Endometrium (tissue), 2 donors: ENCODE data around the gene RHOF.

Source experiments
- FAIRE-seq: peaks from 2 replicates; lab custom pipeline; 2012; peaks lifted over from hg19 to GRCh38; lab: Jason Lieb, UNC
- donor health status: control.
- donor health status: control.

RHOF gene

DNA sequence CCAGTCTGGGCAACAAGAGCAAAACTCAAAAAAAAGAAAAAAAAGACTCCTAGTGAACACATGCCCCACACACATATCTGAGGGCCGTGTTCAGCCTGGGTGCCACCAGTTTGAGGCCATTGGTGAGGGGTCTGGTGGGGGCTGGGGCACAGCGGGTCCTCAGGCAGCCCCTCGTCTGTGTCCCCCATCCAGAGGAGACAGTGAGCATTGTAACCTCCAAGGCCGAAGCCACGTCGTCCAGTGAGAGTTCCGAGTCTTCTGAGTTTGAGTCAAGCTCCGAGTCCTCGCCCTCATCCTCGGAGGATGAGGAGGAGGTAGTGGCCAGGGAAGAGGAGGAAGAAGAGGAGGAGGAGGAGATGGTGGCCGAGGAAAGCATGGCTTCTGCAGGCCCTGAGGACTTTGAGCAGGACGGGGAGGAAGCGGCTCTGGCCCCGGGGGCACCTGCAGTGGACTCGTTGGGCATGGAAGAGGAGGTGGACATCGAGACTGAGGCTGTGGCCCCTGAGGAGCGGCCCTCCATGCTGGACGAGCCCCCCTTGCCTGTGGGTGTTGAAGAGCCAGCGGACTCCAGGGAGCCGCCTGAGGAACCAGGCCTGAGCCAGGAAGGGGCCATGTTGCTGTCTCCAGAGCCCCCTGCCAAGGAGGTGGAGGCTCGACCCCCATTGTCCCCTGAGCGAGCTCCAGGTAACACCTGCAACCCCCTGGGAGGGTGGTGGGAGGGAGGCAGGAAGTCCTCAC, 25.9 kb upstream of the RHOF start:
- FAIRE-seq, result no peak

DNA sequence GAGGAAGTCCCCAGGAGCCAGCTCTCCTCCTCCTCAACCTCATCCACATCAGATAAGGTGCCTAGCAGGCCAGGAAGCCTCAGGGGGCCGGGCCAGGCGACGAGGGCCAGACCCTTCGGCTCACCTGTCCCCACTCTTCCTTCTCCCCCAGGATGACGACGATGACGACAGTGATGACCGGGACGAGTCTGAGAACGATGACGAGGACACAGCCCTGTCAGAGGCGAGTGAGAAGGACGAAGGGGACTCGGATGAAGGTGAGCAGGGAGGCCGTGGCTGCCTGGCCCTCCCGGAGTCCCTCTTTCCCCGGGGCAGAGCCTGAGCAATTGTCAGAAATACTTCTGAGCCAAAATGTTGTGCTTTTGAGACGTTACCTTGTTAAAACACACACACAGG, 24.2 kb upstream of the RHOF start:
- no peak for FAIRE-seq

DNA sequence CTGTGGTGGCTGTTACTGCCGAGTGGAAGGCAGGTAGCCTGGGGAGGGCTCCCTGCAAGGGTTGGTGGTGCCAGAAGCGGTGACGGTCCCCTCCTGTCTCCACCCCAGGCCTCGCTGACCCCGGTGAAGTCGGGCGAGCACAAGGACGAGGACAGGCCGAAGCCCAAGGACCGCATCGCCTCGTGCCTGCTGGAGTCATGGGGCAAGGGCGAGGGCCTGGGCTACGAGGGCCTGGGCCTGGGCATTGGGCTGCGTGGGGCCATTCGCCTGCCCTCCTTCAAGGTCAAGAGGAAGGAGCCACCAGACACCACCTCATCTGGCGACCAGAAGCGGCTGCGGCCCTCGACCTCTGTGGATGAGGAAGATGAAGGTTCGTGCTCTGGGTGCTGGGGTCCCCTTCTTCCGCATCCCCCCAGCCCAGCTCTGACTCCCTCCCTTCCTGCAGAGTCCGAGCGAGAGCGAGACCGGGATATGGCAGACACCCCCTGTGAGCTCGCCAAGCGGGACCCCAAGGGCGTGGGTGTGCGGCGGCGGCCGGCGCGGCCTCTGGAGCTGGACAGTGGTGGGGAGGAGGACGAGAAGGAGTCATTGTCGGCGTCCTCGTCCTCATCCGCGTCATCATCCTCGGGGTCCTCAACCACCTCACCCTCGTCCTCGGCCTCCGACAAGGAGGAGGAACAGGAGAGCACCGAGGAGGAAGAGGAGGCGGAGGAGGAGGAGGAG, 23.6 kb upstream of the RHOF start:
- no peak for FAIRE-seq

DNA sequence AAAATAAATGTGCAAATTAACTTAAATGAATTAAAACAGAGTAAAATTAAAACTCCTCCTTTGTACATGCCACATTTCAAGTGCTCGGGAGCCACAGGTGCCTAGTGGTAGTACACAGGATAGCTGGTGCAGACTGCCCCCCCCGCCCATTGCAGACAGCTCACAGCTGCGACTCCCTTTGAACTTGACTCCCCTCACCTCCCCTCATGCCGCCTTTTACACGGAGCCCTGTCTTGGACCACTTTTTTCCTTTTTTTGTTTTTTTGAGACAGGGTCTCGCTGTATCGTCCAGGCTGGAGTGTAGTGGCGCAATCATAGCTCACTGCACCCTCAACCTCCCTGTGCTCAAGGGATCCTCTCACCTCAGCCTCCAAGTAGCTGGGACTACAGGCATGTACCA, 21.8 kb upstream of the RHOF start:
- FAIRE-seq, result no peak

DNA sequence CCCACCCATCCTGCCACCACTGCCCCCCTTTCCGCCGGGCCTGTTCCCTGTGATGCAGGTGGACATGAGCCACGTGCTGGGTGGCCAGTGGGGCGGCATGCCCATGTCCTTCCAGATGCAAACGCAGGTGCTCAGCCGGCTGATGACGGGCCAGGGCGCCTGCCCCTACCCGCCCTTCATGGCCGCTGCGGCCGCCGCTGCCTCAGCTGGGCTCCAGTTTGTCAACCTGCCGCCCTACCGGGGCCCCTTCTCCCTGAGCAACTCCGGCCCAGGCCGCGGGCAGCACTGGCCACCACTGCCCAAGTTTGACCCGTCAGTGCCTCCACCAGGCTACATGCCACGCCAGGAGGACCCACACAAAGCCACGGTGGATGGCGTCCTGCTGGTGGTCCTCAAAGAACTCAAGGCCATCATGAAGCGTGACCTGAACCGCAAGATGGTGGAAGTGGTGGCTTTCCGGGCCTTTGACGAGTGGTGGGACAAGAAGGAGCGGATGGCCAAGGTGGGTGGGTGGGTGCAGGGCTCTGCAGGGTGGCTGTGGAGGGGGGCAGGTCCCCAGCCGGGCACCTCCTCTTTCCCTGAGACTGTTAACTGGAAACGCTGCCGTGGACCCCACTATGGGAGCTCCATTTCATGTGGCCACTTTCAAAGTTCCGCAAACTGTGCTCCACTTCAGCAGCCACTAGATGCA, 21.1 kb upstream of the RHOF start:
- FAIRE-seq, result no peak

DNA sequence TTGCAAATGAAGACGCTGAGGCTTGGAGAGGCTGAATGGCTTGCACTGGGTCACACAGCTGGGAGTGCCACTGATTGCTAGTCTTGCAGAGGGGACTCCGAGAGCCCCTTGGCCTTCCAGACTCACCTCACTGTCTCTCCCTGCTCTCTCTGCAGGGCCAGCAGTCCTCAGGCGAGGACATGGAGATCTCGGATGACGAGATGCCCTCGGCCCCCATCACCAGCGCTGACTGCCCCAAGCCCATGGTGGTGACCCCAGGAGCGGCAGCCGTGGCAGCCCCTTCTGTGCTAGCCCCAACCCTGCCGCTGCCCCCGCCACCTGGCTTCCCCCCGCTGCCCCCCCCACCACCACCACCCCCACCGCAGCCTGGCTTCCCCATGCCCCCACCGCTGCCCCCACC, 20.5 kb upstream of the RHOF start:
- FAIRE-seq, result no peak

DNA sequence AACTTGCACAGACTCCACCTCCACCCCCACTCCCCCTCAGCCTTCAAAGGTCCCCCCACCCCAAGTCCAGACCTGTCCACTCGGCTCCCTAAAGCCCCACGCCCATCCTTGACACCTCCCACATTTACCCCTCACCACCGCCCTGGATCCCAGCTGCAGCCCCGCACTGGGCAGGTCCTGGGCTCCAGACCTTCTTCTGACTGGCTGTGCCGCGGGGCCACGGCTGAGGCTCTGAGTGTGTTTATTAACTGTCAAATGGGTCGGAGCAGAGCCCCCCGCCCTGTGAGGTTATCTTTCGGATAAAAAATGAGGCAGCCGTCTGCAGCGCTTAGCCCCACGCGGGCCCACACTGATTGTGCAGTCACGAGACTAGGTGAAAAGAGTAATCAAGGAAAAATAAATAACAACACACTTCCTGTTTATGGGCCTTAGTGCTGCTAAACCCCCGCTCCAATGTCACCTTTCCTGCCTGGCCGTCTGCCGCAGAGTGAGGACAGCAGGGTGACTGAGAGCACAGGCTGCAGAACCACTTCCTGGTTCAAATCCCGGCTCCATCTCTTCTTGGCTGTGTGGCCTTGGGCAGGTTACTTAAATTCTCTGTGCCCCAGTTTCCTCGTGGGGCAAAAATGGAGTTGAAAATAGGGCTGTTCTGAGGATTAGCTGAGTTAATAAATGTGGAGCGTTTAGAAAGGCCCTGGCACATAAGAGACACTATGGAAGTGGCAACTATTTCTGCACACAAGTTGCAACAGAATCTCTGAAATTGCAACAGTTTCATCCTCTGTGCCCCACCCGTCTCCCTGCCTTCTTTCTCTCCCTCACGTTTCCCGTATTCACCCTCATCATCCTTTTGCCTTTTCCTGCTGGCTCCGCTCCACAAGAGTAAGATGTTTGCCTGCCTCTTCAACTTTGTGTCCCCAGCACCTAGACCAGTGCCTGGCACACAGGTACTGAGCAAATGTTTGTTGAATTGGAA, 19.7 kb upstream of the RHOF start:
- no peak for FAIRE-seq

DNA sequence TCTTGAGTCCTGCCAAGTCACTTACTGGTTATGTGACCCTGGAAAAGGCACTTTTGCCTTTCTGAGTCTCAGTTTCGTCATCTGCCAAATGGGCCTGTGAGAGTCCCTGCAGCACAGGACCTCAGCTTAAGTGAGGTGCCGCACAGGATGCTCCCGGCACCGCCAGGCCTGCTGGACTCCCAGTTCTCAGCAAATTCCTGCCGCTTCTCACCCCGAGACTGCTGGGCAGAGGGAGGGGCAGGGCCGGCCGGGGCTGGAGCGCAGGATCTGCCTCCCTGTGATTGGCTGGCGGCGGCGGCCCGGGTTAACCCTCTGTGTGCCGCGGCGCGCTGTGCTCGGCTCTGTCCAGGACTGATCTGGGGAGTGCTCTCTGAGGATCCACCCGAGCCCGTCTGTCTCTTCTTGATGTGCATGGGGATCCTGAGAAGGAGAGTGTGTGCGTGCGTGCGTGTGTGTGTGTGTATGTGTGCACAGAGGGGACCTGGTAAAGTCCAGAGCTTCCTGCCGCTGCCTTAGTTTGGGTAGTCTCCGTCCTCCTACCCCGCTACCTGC, 18.9 kb upstream of the RHOF start:
- no peak for FAIRE-seq

DNA sequence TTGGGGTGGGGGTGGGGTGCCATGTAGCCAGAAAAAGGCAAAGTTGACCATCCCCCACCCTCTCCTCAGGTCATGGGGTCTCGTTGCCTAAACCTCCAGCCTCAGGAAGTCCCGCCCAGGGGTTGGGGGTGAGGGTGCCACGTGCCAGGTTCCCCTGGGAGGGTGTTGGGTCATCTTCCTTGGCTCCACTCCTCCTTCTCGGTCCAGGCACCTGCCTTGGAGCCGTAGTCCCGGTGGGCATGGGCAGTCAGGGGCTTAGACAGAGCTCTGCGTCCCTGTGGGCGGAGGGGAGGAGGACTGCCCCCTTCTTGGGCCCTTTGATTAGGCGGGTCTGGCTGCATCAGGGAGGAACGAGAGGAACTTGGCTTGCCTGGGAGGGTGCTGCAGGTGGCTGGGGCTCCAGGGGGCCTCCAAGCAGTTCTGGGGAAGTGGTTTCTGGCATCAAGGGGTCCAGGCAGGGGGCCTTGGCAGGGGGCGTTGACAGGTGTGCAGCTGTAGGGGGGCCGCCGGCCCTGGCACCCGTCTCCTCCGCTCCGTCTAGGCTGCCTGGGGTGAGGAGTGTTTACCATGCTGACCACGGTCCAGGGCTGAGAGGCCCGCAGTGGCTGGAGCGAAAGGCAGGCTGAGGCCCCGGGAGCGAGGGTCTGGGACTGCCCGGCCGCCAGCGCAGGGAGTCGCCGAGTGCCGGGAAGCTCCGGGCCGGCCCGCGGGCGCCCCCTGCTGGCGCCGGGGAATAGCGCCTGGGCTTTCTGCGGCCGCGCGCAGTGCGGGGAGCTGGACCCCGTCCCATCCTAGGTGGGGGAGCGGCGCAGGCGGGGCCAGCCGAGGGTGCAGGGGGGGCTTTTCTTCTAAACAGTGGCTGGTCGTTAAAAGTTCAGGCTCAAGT, 18.2 kb upstream of the RHOF start:
- no peak for FAIRE-seq

DNA sequence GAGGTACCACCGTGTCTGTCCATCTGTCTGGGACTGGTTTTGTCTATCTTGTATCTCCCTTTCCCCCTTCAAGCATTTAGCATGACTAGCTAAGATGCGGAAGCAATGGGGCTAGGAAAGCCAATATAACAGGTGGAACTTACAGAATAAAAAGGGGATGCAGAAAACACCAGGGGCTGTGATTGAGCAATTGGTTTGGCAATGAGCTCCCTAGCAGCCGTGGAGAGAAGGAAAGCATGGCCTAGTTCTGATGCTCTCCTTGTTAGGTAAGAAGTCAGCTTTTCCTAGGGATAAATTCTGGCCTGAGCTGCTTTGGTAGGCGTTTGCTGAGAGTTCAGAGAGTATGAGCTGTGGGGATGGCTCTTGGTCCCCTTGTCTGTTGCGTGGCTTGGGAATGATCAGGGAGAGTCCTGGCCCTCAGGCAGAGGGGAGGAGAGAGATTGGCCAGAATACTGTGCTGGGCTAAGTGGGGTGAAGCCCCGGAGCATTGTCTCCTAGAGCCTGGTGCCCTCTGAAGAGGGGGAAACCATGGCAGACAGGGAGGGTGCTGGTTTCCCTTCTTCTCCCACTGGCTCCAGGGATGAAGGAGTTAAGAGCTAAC, 17.4 kb upstream of the RHOF start:
- no peak for FAIRE-seq

DNA sequence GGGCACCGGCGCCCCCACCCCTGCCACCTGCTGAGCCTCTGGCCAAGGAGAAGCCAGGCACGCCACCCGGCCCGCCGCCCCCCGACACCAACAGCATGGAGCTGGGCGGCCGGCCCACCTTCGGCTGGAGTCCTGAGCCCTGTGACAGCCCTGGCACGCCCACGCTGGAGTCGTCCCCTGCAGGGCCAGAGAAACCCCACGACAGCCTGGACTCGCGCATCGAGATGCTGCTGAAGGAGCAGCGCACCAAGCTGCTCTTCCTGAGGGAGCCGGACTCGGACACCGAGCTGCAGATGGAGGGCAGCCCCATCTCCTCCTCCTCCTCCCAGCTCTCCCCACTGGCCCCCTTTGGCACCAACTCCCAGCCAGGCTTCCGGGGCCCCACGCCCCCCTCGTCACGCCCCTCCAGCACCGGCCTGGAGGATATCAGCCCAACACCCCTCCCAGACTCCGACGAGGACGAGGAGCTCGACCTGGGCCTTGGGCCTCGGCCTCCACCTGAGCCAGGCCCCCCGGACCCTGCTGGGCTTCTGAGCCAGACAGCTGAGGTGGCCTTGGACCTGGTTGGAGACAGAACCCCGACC, 16.8 kb upstream of the RHOF start:
- FAIRE-seq, result no peak

DNA sequence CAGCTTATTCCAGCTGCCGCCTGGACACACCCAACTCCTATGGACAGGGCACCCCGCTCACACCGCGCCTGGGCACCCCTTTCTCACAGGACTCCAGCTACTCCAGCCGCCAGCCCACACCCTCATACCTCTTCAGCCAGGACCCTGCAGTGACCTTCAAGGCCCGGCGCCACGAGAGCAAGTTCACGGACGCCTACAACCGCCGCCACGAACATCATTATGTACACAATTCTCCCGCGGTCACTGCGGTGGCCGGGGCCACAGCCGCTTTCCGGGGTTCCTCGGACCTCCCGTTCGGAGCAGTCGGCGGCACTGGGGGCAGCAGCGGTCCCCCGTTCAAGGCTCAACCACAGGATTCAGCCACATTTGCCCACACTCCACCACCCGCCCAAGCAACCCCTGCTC, 16.2 kb upstream of the RHOF start:
- FAIRE-seq, result no peak

DNA sequence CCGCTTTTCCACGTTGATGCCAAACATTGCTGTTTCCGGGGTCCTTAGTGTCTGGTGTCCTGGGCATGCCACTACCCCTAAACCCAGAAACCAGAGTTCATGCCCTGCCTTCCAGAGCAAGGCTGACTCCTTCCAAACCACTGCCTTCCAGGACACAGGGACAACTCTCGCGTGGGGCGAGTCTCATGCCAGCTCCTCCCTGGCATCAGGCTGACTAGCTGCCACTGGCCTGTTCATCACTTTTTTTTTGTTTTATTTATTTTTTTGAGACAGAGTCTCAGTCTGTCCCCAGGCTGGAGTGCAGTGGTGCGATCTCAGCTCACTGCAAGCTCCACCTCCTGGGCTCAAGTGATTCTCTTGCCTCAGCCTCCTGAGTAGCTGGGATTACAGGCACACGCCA, 15.1 kb upstream of the RHOF start:
- no peak for FAIRE-seq

DNA sequence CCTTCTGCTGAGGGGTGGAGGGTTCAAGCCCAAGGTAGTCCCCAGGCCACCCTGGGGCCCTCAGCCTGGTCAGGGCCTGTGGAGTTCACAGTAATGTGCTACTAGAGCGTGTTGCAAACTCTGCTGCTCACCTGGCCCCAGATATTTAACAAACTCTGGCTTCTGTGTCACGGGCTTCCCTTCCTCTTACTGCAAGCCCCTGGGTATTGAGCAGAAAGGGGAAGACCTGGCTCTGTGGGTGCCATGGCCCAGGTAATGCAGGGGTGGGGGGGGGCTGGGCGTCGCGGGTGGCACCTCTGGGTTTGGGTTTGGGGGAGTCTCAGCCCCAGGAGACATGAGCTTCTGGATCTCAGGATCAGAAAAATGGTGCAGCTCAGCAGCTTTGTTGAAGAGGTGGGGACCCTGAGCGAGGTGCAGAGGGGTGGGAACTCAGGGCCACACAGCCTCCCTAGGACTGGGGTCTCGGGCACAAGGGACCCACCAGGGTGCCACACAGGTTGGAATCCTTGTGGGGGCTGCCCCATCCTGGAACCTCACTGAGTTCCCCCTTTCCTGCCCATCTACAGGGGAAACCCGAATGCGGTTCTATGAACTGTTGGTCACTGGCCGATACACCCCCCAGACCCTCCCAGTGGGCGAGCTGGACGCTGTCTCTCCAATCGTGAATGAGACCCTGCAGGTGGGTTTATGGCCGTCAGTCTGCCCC, 14.3 kb upstream of the RHOF start:
- FAIRE-seq, result no peak

DNA sequence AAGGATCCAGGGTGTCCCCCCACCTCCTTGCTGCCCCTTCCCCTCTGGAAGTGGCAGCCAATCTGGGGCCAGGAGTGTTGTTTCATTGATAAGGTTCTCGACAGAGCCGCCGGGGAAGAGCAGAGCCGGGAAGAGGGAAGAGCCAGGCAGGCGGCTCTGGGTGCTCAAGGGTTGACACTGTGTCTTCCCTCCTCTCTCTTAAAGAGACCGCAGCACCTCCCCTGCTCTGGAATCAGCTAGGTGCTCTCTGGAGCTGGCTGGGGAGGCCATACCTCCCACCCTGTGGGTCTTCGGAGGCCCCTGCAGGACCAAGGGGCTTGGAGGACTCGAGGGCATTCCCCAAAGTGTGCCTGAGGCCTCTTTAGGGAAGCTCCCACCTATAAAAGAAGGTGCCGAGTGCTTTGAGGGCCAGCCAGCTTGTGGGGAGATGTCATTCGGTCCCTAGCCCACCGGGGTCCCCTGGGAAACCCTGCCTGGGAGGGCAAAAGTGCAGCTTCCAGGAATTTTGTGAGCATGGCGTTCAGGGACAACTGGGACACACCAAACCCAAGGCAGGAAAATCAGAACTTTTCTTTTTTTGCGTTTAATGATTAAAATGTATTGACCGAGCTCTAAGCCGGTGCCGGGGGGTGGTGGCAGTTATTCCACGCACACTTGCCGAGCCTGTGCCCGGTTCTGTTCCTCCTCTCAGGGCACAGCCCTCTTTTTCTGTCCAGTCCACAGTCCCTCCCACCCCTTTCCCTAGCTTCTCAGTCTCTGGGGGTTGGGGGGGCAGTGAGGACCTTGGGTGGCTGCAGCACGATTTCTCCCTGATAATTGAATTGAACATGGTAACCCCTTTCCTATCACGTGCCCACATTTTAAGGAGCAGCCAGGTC, 13.3 kb upstream of the RHOF start:
- FAIRE-seq, result no peak

DNA sequence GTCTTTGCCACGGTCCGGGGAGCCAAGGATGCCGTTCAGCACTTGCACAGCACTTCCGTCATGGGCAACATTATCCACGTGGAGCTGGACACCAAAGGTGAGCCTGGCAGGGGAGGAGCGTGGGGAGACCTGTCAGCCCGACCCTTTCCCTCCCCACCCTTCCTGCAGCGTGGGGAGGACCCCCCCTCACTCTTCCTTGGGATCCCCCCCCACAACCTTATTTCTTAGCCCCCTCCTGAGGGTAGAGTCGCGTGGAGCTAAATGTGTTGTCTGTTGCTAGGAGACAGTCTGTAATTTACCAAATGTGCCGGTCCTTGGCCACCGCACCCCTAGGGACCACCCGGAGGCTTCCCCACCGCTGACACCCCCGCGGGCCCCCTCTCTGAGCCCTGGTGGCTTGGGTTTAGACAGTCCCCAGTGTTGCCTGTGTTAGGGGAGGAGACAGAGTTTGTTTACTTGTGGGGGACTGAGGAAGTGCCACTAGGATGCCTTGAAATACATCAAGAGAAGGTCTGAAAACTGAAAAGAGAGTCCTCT, 12.6 kb upstream of the RHOF start:
- no peak for FAIRE-seq

DNA sequence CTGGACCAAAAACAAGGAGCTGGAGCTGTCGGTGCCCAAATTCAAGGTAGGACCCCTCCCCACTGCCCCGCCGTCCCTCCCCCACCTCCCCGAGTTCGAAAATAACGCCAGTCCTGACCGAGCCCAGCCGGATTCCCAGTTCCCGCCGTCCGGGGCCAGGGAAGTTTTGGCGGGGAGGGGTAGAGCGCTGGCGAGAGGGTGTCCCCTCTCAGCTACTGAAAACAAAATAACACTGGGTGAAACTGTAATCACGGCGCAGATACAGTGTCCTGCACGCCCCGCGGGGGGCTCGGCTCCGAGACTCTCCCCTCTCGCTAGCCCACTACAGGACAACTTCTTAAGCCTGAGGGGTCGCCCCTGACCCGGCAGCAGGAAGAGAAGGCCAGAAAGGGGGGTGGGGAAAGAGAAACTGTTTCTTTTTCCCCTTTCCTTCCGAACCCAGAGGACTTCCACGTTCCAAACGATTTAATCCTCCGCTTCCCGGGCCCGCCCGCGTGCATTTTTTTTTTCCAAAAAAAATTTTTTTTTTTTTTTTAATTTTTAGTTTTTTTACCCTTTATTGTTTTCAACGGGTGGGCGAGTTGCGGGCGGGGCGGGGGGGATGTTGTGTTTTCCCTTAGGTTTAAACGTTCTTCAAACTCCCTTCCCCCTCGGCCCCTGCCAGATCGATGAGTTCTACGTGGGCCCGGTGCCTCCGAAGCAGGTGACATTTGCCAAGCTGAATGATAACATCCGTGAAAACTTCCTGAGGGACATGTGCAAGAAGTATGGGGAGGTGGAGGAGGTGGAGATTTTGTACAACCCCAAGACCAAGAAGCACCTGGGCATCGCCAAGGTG, 11.9 kb upstream of the RHOF start:
- FAIRE-seq, result no peak
